GM23248 (cell line): ENCODE results near the gene PGAP3. TPM values are rescaled to one million over a fixed set of nuclear protein-coding genes. Genes with fewer than 3 reads are reported as not detected.

Experiments used
- DNase-seq: peaks from one replicate; pipeline ENCODE4 v3.0.0-alpha.2; 2015
- H2AFZ ChIP-seq: fragments of 200-600 bp; sonication (generic); 2 replicates; pipeline ENCODE4 v1.6.1; 2016; ENCODE audit warnings: antibody characterized with exemption
- H3F3A ChIP-seq: fragments of 200-600 bp; sonication (generic); 2 replicates; pipeline ENCODE4 v1.6.1; 2016; ENCODE audit warnings: mild to moderate bottlenecking, antibody characterized with exemption, mixed run types; ENCODE audit not compliant: insufficient read depth
- H3K27ac ChIP-seq: fragments of 200-600 bp; sonication (generic); 2 replicates; pipeline ENCODE4 v1.5.1; 2016; ENCODE audit warnings: mild to moderate bottlenecking
- H3K27me3 ChIP-seq: fragments of 200-600 bp; sonication (generic); replicated peaks from 2 replicates; pipeline ENCODE4 v1.6.1; 2016; ENCODE audit warnings: mild to moderate bottlenecking; ENCODE audit not compliant: insufficient read depth
- H3K36me3 ChIP-seq: fragments of 200-600 bp; sonication (generic); 2 replicates; pipeline ENCODE4 v1.6.1; 2016; ENCODE audit warnings: low read depth, mild to moderate bottlenecking
- H3K4me1 ChIP-seq: fragments of 200-600 bp; sonication (generic); 2 replicates; pipeline ENCODE4 v1.6.1; 2016; ENCODE audit warnings: mild to moderate bottlenecking; ENCODE audit not compliant: insufficient read depth
- H3K4me2 ChIP-seq: fragments of 200-600 bp; sonication (generic); one replicate; pipeline ENCODE4 v1.6.1; 2016; ENCODE audit warnings: mild to moderate bottlenecking; ENCODE audit not compliant: unreplicated experiment
- H3K4me3 ChIP-seq: fragments of 200-600 bp; sonication (generic); 2 replicates; pipeline ENCODE4 v1.5.1; 2016; ENCODE audit warnings: mild to moderate bottlenecking
- H3K79me2 ChIP-seq: fragments of 200-600 bp; sonication (generic); 2 replicates; pipeline ENCODE4 v1.6.1; 2016; ENCODE audit warnings: mild to moderate bottlenecking; ENCODE audit not compliant: insufficient read depth
- H3K9ac ChIP-seq: fragments of 200-600 bp; sonication (generic); 2 replicates; pipeline ENCODE4 v1.6.1; 2016; ENCODE audit warnings: mild to moderate bottlenecking
- H3K9me2 ChIP-seq: fragments of 200-600 bp; sonication (generic); 2 replicates; pipeline ENCODE4 v1.6.1; 2016; ENCODE audit warnings: mixed run types, mild to moderate bottlenecking, moderate library complexity; ENCODE audit not compliant: insufficient read depth
- H3K9me3 ChIP-seq: fragments of 200-600 bp; sonication (generic); one replicate; pipeline ENCODE4 v1.6.1; 2017; ENCODE audit warnings: low read depth
- H4K20me1 ChIP-seq: fragments of 200-600 bp; sonication (generic); 2 replicates; pipeline ENCODE4 v1.6.0; 2016; ENCODE audit not compliant: insufficient read depth
- EZH2 ChIP-seq: fragments of 200-600 bp; sonication (generic); IDR thresholded peaks from 2 replicates; pipeline ENCODE4 v1.6.1; 2018; ENCODE audit warnings: antibody characterized with exemption, mild to moderate bottlenecking; ENCODE audit not compliant: insufficient read depth, poor library complexity, severe bottlenecking
- EZH2phosphoT487 ChIP-seq: fragments of 200-600 bp; sonication (generic); IDR thresholded peaks from 2 replicates; pipeline ENCODE4 v1.6.1; 2018; ENCODE audit warnings: antibody characterized with exemption, moderate library complexity, mild to moderate bottlenecking, low read depth; ENCODE audit not compliant: insufficient read depth
- WGBS, 2 experiments: methylation state at CpG; one replicate each; pipeline ENCODE4 v1.1.6; 2015 to 2017; ENCODE audit warnings: low lambda C conversion rate in 2 of 2, low coverage in 1 of 2; ENCODE audit errors: missing lambda C conversion rate in 2 of 2; 5-methylcytosine and 5-hydroxymethylcytosine counted together
- in situ Hi-C: fragments of 300-500 bp; cut with MboI; formaldehyde crosslinking; loops from 2 replicates; pipeline ENCODE4 v1.15.0; 2020
- polyA plus RNA-seq: library from polyadenylated mRNA; unstranded; fragments of >200 nt; fragmentation: Nextera tagmentation; extraction: Ambion mirVana; gene quantifications from 2 replicates; pipeline ENCODE4 v1.2.1, GENCODE V29; 2016
- total RNA-seq: library from RNA; depleted of rRNA; stranded (reverse); fragments of >200 nt; shearing (Covaris generic); gene quantifications from 2 replicates; pipeline ENCODE4 v1.2.3, GENCODE V29; 2014

The PGAP3 gene
- total and polyA plus RNA-seq, 2 experiments from 2014 or later: 10.6 to 14.2 TPM

GRCh38 chr17:39652587-39653315 lies 35.1 kb downstream of the PGAP3 start:
- Histone ChIP-seq H3K4me3 (no peak overlapping the region), H3K27me3 (no peaks in the 10 kb centered on the region), H3K4me1 (no peaks in the 10 kb centered on the region), H3K27ac (no peak overlapping the region), H2AFZ (no peak overlapping the region), H3K9ac (no peak overlapping the region), H3K9me2 (no peaks in the 10 kb centered on the region), H3K79me2 (peaks cover 34% of the 10 kb centered on the region), H3K9me3 (no peaks in the 10 kb centered on the region), H4K20me1 (no peaks in the 10 kb centered on the region), H3K4me2 (no peak overlapping the region), H3F3A (no peaks in the 10 kb centered on the region), H3K36me3 (no peaks in the 10 kb centered on the region)
- no peak for DNase-seq
- TF ChIP-seq EZH2 (no peak), EZH2phosphoT487 (no peak)
- 56 to 89% methylated on average over 5 to 7 of the region's 7 CpGs for WGBS, 2 experiments
- in situ Hi-C loops: no loop called here

- whole genome bisulfite sequencing, 2 experiments: 87 to 90% methylated on average over 8 of the region's 8 CpGs
- Histone ChIP-seq H3K79me2 (peaks cover 41% of the 10 kb centered on the region), H3K9me3 (no peaks in the 10 kb centered on the region), H3K9me2 (no peaks in the 10 kb centered on the region), H3K27ac (no peak overlapping the region), H2AFZ (no peak overlapping the region), H3K4me2 (no peak overlapping the region), H3K36me3 (no peaks in the 10 kb centered on the region), H3K4me1 (no peaks in the 10 kb centered on the region), H3K9ac (no peak overlapping the region), H3F3A (no peaks in the 10 kb centered on the region), H3K4me3 (no peak overlapping the region), H3K27me3 (no peaks in the 10 kb centered on the region), H4K20me1 (no peaks in the 10 kb centered on the region)
- DNase-seq: no peak
- no peak for TF ChIP-seq EZH2phosphoT487
- no peak for TF ChIP-seq EZH2
- in situ Hi-C loops: no loop called here
These were observed 35.8 kb downstream of the PGAP3 start for GRCh38 chr17:39651923-39652586.

- no peak overlapping the region for H3K9ac ChIP-seq
- WGBS, 2 experiments: 86 to 92% methylated on average over 11 of the region's 11 CpGs
These were observed 37.7 kb downstream of the PGAP3 start for GRCh38 chr17:39650121-39650579.

GRCh38 chr17:39648616-39649366 lies 39.1 kb downstream of the PGAP3 start:
- Histone ChIP-seq H3K36me3 (no peaks in the 10 kb centered on the region), H2AFZ (no peak overlapping the region), H4K20me1 (0 out of 2 replicates have a peak, but pooled peaks cover 2% of the 10 kb centered on the region), H3F3A (no peaks in the 10 kb centered on the region), H3K9me3 (no peaks in the 10 kb centered on the region), H3K4me3 (no peak overlapping the region), H3K9me2 (no peaks in the 10 kb centered on the region), H3K79me2 (peaks cover 62% of the 10 kb centered on the region), H3K9ac (no peak overlapping the region), H3K27me3 (no peaks in the 10 kb centered on the region), H3K4me1 (no peaks in the 10 kb centered on the region), H3K27ac (no peak overlapping the region), H3K4me2 (no peak overlapping the region)
- 79 to 80% methylated on average over 15 of the region's 15 CpGs for WGBS, 2 experiments
- TF ChIP-seq EZH2phosphoT487: no peak
- no peak for TF ChIP-seq EZH2
- DNase-seq: no peak
- in situ Hi-C loops: no loop called here

More at GRCh38 chr17:39650121-39650579, 37.7 kb downstream of the PGAP3 start:
- Histone ChIP-seq H4K20me1 (0 out of 2 replicates have a peak, but pooled peaks cover 2% of the 10 kb centered on the region), H3K79me2 (peaks cover 59% of the 10 kb centered on the region), H3K9me3 (no peaks in the 10 kb centered on the region), H3K4me3 (no peak overlapping the region), H3K9me2 (no peaks in the 10 kb centered on the region), H3K27ac (no peak overlapping the region), H3K4me1 (no peaks in the 10 kb centered on the region), H3F3A (no peaks in the 10 kb centered on the region), H2AFZ (no peak overlapping the region), H3K4me2 (no peak overlapping the region), H3K27me3 (no peaks in the 10 kb centered on the region), H3K36me3 (no peaks in the 10 kb centered on the region)
- in situ Hi-C loops: no loop called here
- TF ChIP-seq EZH2 (no peak), EZH2phosphoT487 (no peak)
- DNase-seq: no peak
